Transverse colon (tissue), 4 donors: ENCODE data around the gene CDC42. TPM values are rescaled to one million over a fixed set of nuclear protein-coding genes. Genes with fewer than 3 reads are reported as not detected.

Experiments
- DNase-seq: peaks from one replicate; pipeline ENCODE4 v3.0.0-alpha.2; 2019
- H3K27ac ChIP-seq, 4 donors: fragments of 200-600 bp; sonication (generic); 2 replicates each; pipeline ENCODE4 v1.5.1; 2016 to 2018; ENCODE audit warnings: inconsistent platforms in 4 of 4
- H3K27me3 ChIP-seq: fragments of 200-600 bp; sonication (generic); 2 replicates; pipeline ENCODE4 v1.5.1; 2017; ENCODE audit warnings: inconsistent platforms
- H3K36me3 ChIP-seq, 4 donors: fragments of 200-600 bp; sonication (generic); 2 replicates each; pipeline ENCODE4 v1.5.1; 2017 to 2019; ENCODE audit warnings: inconsistent platforms in 4 of 4
- H3K4me1 ChIP-seq, 4 donors: fragments of 200-600 bp; sonication (generic); 2 replicates each; pipeline ENCODE4 v1.5.1; 2017 to 2020; ENCODE audit warnings: inconsistent platforms in 4 of 4
- H3K4me3 ChIP-seq, 4 donors: fragments of 200-600 bp; sonication (generic); 1 replicate in 1 of 4; 2 replicates in 3 of 4; pipeline versions ENCODE4 v1.5.1 to v1.6.1; 2017 to 2019; ENCODE audit warnings: inconsistent platforms in 4 of 4
- H3K9me3 ChIP-seq, 2 donors: fragments of 200-600 bp; sonication (generic); 2 replicates each; pipeline ENCODE4 v1.5.1; 2017 to 2019; ENCODE audit warnings: inconsistent platforms in 2 of 2
- EP300 ChIP-seq: sonication (generic); formaldehyde crosslinking; IDR thresholded peaks from one replicate; pipeline ENCODE4 v1.6.1; 2017; ENCODE audit warnings: antibody characterized with exemption, low read depth
- POLR2A ChIP-seq: fragments of 450-650 bp; IDR thresholded peaks from one replicate; pipeline ENCODE4 v1.6.1; 2016; ENCODE audit warnings: antibody characterized with exemption, mild to moderate bottlenecking, moderate library complexity
- POLR2AphosphoS5 ChIP-seq, 3 donors: sonication (generic); formaldehyde crosslinking; IDR thresholded peaks; one replicate each; pipeline ENCODE4 v1.6.1; 2016; ENCODE audit warnings: antibody characterized with exemption in 3 of 3
- WGBS, 2 donors: methylation state at CpG; one replicate each; pipeline ENCODE4 v1.1.5; 2018; ENCODE audit warnings: low coverage in 1 of 2; 5-methylcytosine and 5-hydroxymethylcytosine counted together
- in situ Hi-C, 4 donors: fragments of 200-750 bp; cut with MboI; loops; one replicate each; pipeline versions ENCODE4 v1.15.0 to v1.15.1; 2017; ENCODE audit warnings: low sequenced_read_pairs in 3 of 4, low pct_ligation_motif_present in 1 of 4, low pct_unique_long_range_greater_than_20kb in 1 of 4
- intact Hi-C: fragments of 100-400 bp; cut with DNase I; formaldehyde crosslinking; loops from one replicate; pipeline ENCODE4 v1.15.1; 2023; ENCODE audit warnings: low total_unique reads
- total RNA-seq, 4 donors: library from RNA; depleted of rRNA; stranded (reverse); fragments of >200 nt; gene quantifications; one replicate each; pipeline ENCODE4 v1.1.0, GENCODE V29; 2016
- TF ChIP-seq, protein P1 (sequence below), 5 experiments: fragments of 200-600 bp in 3 of 5; fragments of 450-650 bp in 2 of 5; sonication (generic) in 3 of 5; IDR thresholded peaks; 1 replicate in 2 of 5; 2 replicates in 3 of 5; pipeline ENCODE4 v1.5.1; 2016 to 2017; ENCODE audit warnings: antibody characterized with exemption in 5 of 5, inconsistent platforms in 3 of 5, mild to moderate bottlenecking in 2 of 5, moderate library complexity in 1 of 5

CDC42 gene
- total RNA-seq, 4 donors from 2014 or later, result 140 to 245 (median 174) TPM

- Histone ChIP-seq H3K4me1 (peaks cover 38 to 81% (median 48%) of the 10 kb centered on the region in 4 donors), H3K27ac (peak overlapping the region in 1 of 4 donors; percentile 10), H3K9me3 (no peaks in the 10 kb centered on the region), H3K27me3 (no peaks in the 10 kb centered on the region), H3K36me3 (peaks cover 0 to 20% (median 9%) of the 10 kb centered on the region in 4 donors), H3K4me3 (no peak overlapping the region)
- TF ChIP-seq POLR2AphosphoS5 (IDR thresholded peaks at IDR 0.05) (no peak), POLR2A (no peak), EP300 (no peak)
- TF ChIP-seq, protein P1, sequence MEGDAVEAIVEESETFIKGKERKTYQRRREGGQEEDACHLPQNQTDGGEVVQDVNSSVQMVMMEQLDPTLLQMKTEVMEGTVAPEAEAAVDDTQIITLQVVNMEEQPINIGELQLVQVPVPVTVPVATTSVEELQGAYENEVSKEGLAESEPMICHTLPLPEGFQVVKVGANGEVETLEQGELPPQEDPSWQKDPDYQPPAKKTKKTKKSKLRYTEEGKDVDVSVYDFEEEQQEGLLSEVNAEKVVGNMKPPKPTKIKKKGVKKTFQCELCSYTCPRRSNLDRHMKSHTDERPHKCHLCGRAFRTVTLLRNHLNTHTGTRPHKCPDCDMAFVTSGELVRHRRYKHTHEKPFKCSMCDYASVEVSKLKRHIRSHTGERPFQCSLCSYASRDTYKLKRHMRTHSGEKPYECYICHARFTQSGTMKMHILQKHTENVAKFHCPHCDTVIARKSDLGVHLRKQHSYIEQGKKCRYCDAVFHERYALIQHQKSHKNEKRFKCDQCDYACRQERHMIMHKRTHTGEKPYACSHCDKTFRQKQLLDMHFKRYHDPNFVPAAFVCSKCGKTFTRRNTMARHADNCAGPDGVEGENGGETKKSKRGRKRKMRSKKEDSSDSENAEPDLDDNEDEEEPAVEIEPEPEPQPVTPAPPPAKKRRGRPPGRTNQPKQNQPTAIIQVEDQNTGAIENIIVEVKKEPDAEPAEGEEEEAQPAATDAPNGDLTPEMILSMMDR (IDR thresholded peaks at IDR 0.05), result no peak
- in situ Hi-C loops, result no loop called here
- 81% methylated on average over 3 of the region's 3 CpGs; no CpG with 5 or more reads in 1 of the 2 donors for WGBS, 2 donors
- intact Hi-C loops, result no loop called here
- DNase-seq, result no peak
Observed at GRCh38 chr1:22076346-22076745, 23.8 kb downstream of the CDC42 start.

GRCh38 chr1:22077728-22078127 is 25.2 kb downstream of the CDC42 start:
- peaks cover 35 to 70% (median 38%) of the 10 kb centered on the region in 4 donors for H3K4me1 ChIP-seq

DNA sequence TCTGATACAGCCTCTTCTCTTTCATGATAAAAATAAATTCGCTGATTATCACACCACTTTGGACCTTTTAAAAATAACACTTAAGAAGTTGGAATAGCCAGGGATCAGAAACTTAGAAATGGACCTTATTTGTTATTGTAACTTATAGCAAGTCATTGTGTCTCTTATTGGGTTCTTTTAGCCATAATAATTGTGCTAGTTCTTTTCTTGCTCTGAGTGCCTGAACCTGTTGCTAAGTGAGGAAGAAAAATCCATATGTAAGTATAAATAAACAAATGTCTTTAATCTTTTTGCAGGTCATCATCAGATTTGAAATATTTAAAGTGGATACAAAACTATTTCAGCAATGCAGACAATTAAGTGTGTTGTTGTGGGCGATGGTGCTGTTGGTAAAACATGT is 25.6 kb downstream of the CDC42 start:
- in situ Hi-C loops, result no loop called here
- peaks cover 0 to 24% (median 12%) of the 10 kb centered on the region in 4 donors for H3K36me3 ChIP-seq
- H3K4me3 ChIP-seq, result no peak overlapping the region
- TF ChIP-seq, protein P1 (IDR thresholded peaks at IDR 0.05), result no peak
- TF ChIP-seq POLR2AphosphoS5 (IDR thresholded peaks at IDR 0.05) (no peak), POLR2A (no peak), EP300 (no peak)
- 85 to 96% methylated on average over 2 of the region's 2 CpGs for WGBS, 2 donors
- H3K27me3 ChIP-seq, result no peaks in the 10 kb centered on the region
- intact Hi-C loops, result no loop called here
- no peaks in the 10 kb centered on the region for H3K9me3 ChIP-seq
- no peak for DNase-seq
- H3K27ac ChIP-seq, result no peak overlapping the region
- peaks cover 31 to 66% (median 37%) of the 10 kb centered on the region in 4 donors for H3K4me1 ChIP-seq

More at GRCh38 chr1:22077728-22078127, 25.2 kb downstream of the CDC42 start:
- Histone ChIP-seq H3K9me3 (no peaks in the 10 kb centered on the region), H3K36me3 (peaks cover 0 to 21% (median 10%) of the 10 kb centered on the region in 4 donors), H3K4me3 (no peak overlapping the region), H3K27me3 (no peaks in the 10 kb centered on the region), H3K27ac (no peak overlapping the region)
- intact Hi-C loops (no loop called here), in situ Hi-C loops (no loop called here)
- no peak for DNase-seq
- WGBS, 2 donors, result 46 to 84% methylated on average over 3 to 5 of the region's 5 CpGs
- TF ChIP-seq EP300, result no peak

- TF ChIP-seq EP300, result no peak
- TF ChIP-seq POLR2A, result no peak
- no peak for TF ChIP-seq POLR2AphosphoS5 (IDR thresholded peaks at IDR 0.05)
- TF ChIP-seq, protein P1 (IDR thresholded peaks at IDR 0.05), result no peak
- in situ Hi-C loops (no loop called here), intact Hi-C loops (no loop called here)
- H3K36me3 ChIP-seq, result peaks cover 0 to 27% (median 13%) of the 10 kb centered on the region in 4 donors
- no peaks in the 10 kb centered on the region for H3K9me3 ChIP-seq
- H3K27me3 ChIP-seq, result no peaks in the 10 kb centered on the region
- no peak for DNase-seq
- H3K4me3 ChIP-seq, result no peak overlapping the region
- no peak overlapping the region for H3K27ac ChIP-seq
- WGBS, 2 donors, result 68 to 86% methylated on average over 2 of the region's 2 CpGs
- H3K4me1 ChIP-seq, result peaks cover 20 to 46% (median 26%) of the 10 kb centered on the region in 4 donors
Observed at GRCh38 chr1:22080191-22080590, 27.7 kb downstream of the CDC42 start.

- H3K4me1 ChIP-seq, result peaks cover 14 to 44% (median 31%) of the 10 kb centered on the region in 4 donors
- no peaks in the 10 kb centered on the region for H3K9me3 ChIP-seq
- no peaks in the 10 kb centered on the region for H3K27me3 ChIP-seq
- in situ Hi-C loops, result no loop called here
- no peak for TF ChIP-seq POLR2A
- no peak for TF ChIP-seq POLR2AphosphoS5 (IDR thresholded peaks at IDR 0.05)
- TF ChIP-seq, protein P1 (IDR thresholded peaks at IDR 0.05), result no peak
- TF ChIP-seq EP300, result no peak
- no peak overlapping the region for H3K4me3 ChIP-seq
- intact Hi-C loops, result no loop called here
- H3K36me3 ChIP-seq, result peaks cover 0 to 30% (median 8%) of the 10 kb centered on the region in 4 donors
- H3K27ac ChIP-seq, result peak overlapping the region in 1 of 4 donors; percentile 3
- 41 to 52% methylated on average over 2 of the region's 2 CpGs for WGBS, 2 donors
- DNase-seq, result no peak
Observed at GRCh38 chr1:22088331-22088730, 35.8 kb downstream of the CDC42 start.
